Measurements from ENCODE around the gene GJA10. TPM values are rescaled to one million over a fixed set of nuclear protein-coding genes. Genes with fewer than 3 reads are reported as not detected.

Gene GJA10
- total RNA-seq, 1 experiment from 2014 or later = not detected

DNA sequence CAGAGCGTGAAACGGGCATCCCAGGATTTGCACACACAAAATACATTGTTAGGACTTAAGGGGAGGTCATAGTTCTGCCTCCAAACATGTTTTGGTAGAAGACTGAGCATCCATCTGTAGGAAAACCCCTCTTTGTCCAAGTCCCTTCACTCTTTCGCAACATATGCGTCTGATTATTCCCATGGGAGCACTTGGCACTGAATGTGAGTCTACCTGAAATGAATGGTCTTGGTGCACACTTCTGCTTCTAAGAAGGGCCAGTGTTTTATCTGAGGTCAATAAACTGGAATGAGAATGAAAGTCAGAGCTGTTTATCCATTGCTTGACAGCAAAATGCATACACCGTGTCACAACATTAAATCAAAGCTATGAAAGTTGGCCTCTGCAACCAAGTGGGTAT, 33.0 kb downstream of the GJA10 start:
- TF ChIP-seq CTCF (IDR thresholded peaks at IDR 0.05; ENCODE audit: unreplicated experiment) = no peak
- CTCF ChIA-PET = interaction anchor here (1.6 kb wide), 1 partner anchor 14 kb away, joined by 5 read pairs; no protein-coding TSS in a partner anchor
- intact Hi-C loops (cut with micrococcal nuclease) = no loop called here
- H3K36me3 Mint-ChIP-seq (ENCODE audit: insufficient read depth, unreplicated experiment) = peaks cover 5% of the 10 kb centered on the region
- H3K4me3 Mint-ChIP-seq (ENCODE audit: unreplicated experiment) = no peak overlapping the region
- peaks cover 32% of the 10 kb centered on the region for H3K4me1 Mint-ChIP-seq (ENCODE audit: insufficient read depth, unreplicated experiment)
- no peak overlapping the region for H3K27ac Mint-ChIP-seq (ENCODE audit: low read depth, unreplicated experiment)
- no peaks in the 10 kb centered on the region for H3K27me3 Mint-ChIP-seq (ENCODE audit: insufficient read depth, unreplicated experiment)
- POLR2A ChIA-PET = no interaction called here
- no peak for DNase-seq (ENCODE audit: unreplicated experiment)
- BruUV-seq (replicated peaks) = no TSS peak
- no peaks in the 10 kb centered on the region for H3K9me3 Mint-ChIP-seq (ENCODE audit: unreplicated experiment)

- no peak for TF ChIP-seq CTCF (IDR thresholded peaks at IDR 0.05; ENCODE audit: unreplicated experiment)
- no peaks in the 10 kb centered on the region for H3K9me3 Mint-ChIP-seq (ENCODE audit: unreplicated experiment)
- no TSS peak for BruUV-seq (replicated peaks)
- no peak overlapping the region for H3K27ac Mint-ChIP-seq (ENCODE audit: low read depth, unreplicated experiment)
- H3K4me1 Mint-ChIP-seq (ENCODE audit: insufficient read depth, unreplicated experiment) = peaks cover 32% of the 10 kb centered on the region
- no peak overlapping the region for H3K4me3 Mint-ChIP-seq (ENCODE audit: unreplicated experiment)
- DNase-seq (ENCODE audit: unreplicated experiment) = peak; percentile 45
- ChIA-PET CTCF (interaction anchor here (0.6 to 1.6 kb wide), 3 partner anchors 13 to 622 kb away, joined by 3 to 5 read pairs (median 4); no protein-coding TSS in a partner anchor), POLR2A (no interaction called here)
- intact Hi-C loops (cut with micrococcal nuclease) = no loop called here
- peaks cover 5% of the 10 kb centered on the region for H3K36me3 Mint-ChIP-seq (ENCODE audit: insufficient read depth, unreplicated experiment)
- H3K27me3 Mint-ChIP-seq (ENCODE audit: insufficient read depth, unreplicated experiment) = no peaks in the 10 kb centered on the region
Measured at GRCh38 chr6:89927791-89928550, 33.7 kb downstream of the GJA10 start.

- Mint-ChIP-seq H3K27me3 (ENCODE audit: insufficient read depth, unreplicated experiment) (no peaks in the 10 kb centered on the region), H3K4me1 (ENCODE audit: insufficient read depth, unreplicated experiment) (peaks cover 32% of the 10 kb centered on the region), H3K9me3 (ENCODE audit: unreplicated experiment) (no peaks in the 10 kb centered on the region), H3K27ac (ENCODE audit: low read depth, unreplicated experiment) (no peak overlapping the region), H3K36me3 (ENCODE audit: insufficient read depth, unreplicated experiment) (peaks cover 5% of the 10 kb centered on the region), H3K4me3 (ENCODE audit: unreplicated experiment) (no peak overlapping the region)
- POLR2A ChIA-PET = no interaction called here
- intact Hi-C loops (cut with micrococcal nuclease) = no loop called here
- no TSS peak for BruUV-seq (replicated peaks)
- no peak for DNase-seq (ENCODE audit: unreplicated experiment)
- CTCF ChIA-PET = interaction anchor here (0.6 to 3.2 kb wide), 4 partner anchors 11 to 621 kb away, joined by 3 to 28 read pairs (median 4); no protein-coding TSS in a partner anchor
- TF ChIP-seq CTCF (IDR thresholded peaks at IDR 0.05; ENCODE audit: unreplicated experiment) = no peak
Measured at GRCh38 chr6:89928604-89929003, 34.3 kb downstream of the GJA10 start.

- no peak for DNase-seq (ENCODE audit: unreplicated experiment)
- no peaks in the 10 kb centered on the region for H3K27me3 Mint-ChIP-seq (ENCODE audit: insufficient read depth, unreplicated experiment)
- no peak for TF ChIP-seq CTCF (IDR thresholded peaks at IDR 0.05; ENCODE audit: unreplicated experiment)
- intact Hi-C loops (cut with micrococcal nuclease) = loop anchor here (10.0 kb wide), 1 partner anchor 496 kb away; the partner anchor contains the start of gene ANKRD6
- no peak overlapping the region for H3K4me3 Mint-ChIP-seq (ENCODE audit: unreplicated experiment)
- no TSS peak for BruUV-seq (replicated peaks)
- ChIA-PET POLR2A (interaction anchor here (2.2 kb wide), 1 partner anchor 10 kb away, joined by 6 read pairs; no protein-coding TSS in a partner anchor), CTCF (interaction anchor here (0.8 to 3.2 kb wide), 3 partner anchors 9 to 554 kb away, joined by 4 to 28 read pairs (median 5); no protein-coding TSS in a partner anchor)
- no peak overlapping the region for H3K27ac Mint-ChIP-seq (ENCODE audit: low read depth, unreplicated experiment)
- peaks cover 21% of the 10 kb centered on the region for H3K4me1 Mint-ChIP-seq (ENCODE audit: insufficient read depth, unreplicated experiment)
- H3K36me3 Mint-ChIP-seq (ENCODE audit: insufficient read depth, unreplicated experiment) = peaks cover 5% of the 10 kb centered on the region
- H3K9me3 Mint-ChIP-seq (ENCODE audit: unreplicated experiment) = no peaks in the 10 kb centered on the region
Measured at GRCh38 chr6:89930789-89931188, 36.5 kb downstream of the GJA10 start.
